Transverse colon (tissue), 4 donors: ENCODE results near the gene CENPF. TPM values are rescaled to one million over a fixed set of nuclear protein-coding genes. Genes with fewer than 3 reads are reported as not detected.

Experiments
- DNase-seq: peaks from one replicate; pipeline ENCODE4 v3.0.0-alpha.2; 2019
- H3K27ac ChIP-seq, 4 donors: fragments of 200-600 bp; sonication (generic); 2 replicates each; pipeline ENCODE4 v1.5.1; 2016 to 2018; ENCODE audit warnings: inconsistent platforms in 4 of 4
- H3K27me3 ChIP-seq: fragments of 200-600 bp; sonication (generic); 2 replicates; pipeline ENCODE4 v1.5.1; 2017; ENCODE audit warnings: inconsistent platforms
- H3K36me3 ChIP-seq, 4 donors: fragments of 200-600 bp; sonication (generic); 2 replicates each; pipeline ENCODE4 v1.5.1; 2017 to 2019; ENCODE audit warnings: inconsistent platforms in 4 of 4
- H3K4me1 ChIP-seq, 4 donors: fragments of 200-600 bp; sonication (generic); 2 replicates each; pipeline ENCODE4 v1.5.1; 2017 to 2020; ENCODE audit warnings: inconsistent platforms in 4 of 4
- H3K4me3 ChIP-seq, 4 donors: fragments of 200-600 bp; sonication (generic); 1 replicate in 1 of 4; 2 replicates in 3 of 4; pipeline versions ENCODE4 v1.5.1 to v1.6.1; 2017 to 2019; ENCODE audit warnings: inconsistent platforms in 4 of 4
- H3K9me3 ChIP-seq, 2 donors: fragments of 200-600 bp; sonication (generic); 2 replicates each; pipeline ENCODE4 v1.5.1; 2017 to 2019; ENCODE audit warnings: inconsistent platforms in 2 of 2
- EP300 ChIP-seq: sonication (generic); formaldehyde crosslinking; IDR thresholded peaks from one replicate; pipeline ENCODE4 v1.6.1; 2017; ENCODE audit warnings: antibody characterized with exemption, low read depth
- POLR2A ChIP-seq: fragments of 450-650 bp; IDR thresholded peaks from one replicate; pipeline ENCODE4 v1.6.1; 2016; ENCODE audit warnings: antibody characterized with exemption, mild to moderate bottlenecking, moderate library complexity
- POLR2AphosphoS5 ChIP-seq, 3 donors: sonication (generic); formaldehyde crosslinking; IDR thresholded peaks; one replicate each; pipeline ENCODE4 v1.6.1; 2016; ENCODE audit warnings: antibody characterized with exemption in 3 of 3
- WGBS, 2 donors: methylation state at CpG; one replicate each; pipeline ENCODE4 v1.1.5; 2018; ENCODE audit warnings: low coverage in 1 of 2; 5-methylcytosine and 5-hydroxymethylcytosine counted together
- in situ Hi-C, 4 donors: fragments of 200-750 bp; cut with MboI; loops; one replicate each; pipeline versions ENCODE4 v1.15.0 to v1.15.1; 2017; ENCODE audit warnings: low sequenced_read_pairs in 3 of 4, low pct_ligation_motif_present in 1 of 4, low pct_unique_long_range_greater_than_20kb in 1 of 4
- intact Hi-C: fragments of 100-400 bp; cut with DNase I; formaldehyde crosslinking; loops from one replicate; pipeline ENCODE4 v1.15.1; 2023; ENCODE audit warnings: low total_unique reads
- total RNA-seq, 4 donors: library from RNA; depleted of rRNA; stranded (reverse); fragments of >200 nt; gene quantifications; one replicate each; pipeline ENCODE4 v1.1.0, GENCODE V29; 2016
- TF ChIP-seq, protein P1 (sequence below), 5 experiments: fragments of 200-600 bp in 3 of 5; fragments of 450-650 bp in 2 of 5; sonication (generic) in 3 of 5; IDR thresholded peaks; 1 replicate in 2 of 5; 2 replicates in 3 of 5; pipeline ENCODE4 v1.5.1; 2016 to 2017; ENCODE audit warnings: antibody characterized with exemption in 5 of 5, inconsistent platforms in 3 of 5, mild to moderate bottlenecking in 2 of 5, moderate library complexity in 1 of 5

Gene CENPF
- total RNA-seq, 4 donors from 2014 or later: 1.5 to 49.8 (median 3.4) TPM

DNA sequence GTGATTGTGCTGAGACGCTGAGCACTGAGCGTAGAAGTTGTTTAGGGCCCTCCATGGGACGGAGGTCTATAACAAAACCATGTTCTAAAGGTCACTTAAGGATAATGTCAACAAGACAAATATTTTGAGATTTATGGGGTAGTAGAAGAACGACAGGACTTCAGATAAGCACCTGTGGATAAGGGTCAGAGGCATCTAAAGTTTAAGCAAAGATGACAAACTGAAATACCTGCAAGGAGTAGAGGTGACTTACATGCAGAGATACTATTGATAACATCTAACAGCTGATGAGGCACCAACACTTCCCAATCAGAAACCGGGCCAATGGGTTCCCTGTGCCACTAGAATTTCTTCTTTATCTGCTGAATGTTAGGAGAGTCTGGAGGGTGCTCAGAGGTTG, 83.5 kb downstream of the CENPF start:
- Histone ChIP-seq H3K4me1 (no peaks in the 10 kb centered on the region), H3K27me3 (no peaks in the 10 kb centered on the region), H3K36me3 (no peaks in the 10 kb centered on the region), H3K27ac (no peak overlapping the region), H3K9me3 (no peaks in the 10 kb centered on the region), H3K4me3 (no peak overlapping the region)
- in situ Hi-C loops (no loop called here), intact Hi-C loops (no loop called here)
- 41 to 58% methylated on average over 5 of the region's 5 CpGs for WGBS, 2 donors
- no peak for DNase-seq
- TF ChIP-seq POLR2AphosphoS5 (IDR thresholded peaks at IDR 0.05) (no peak), EP300 (no peak), POLR2A (no peak)
- TF ChIP-seq, protein P1, sequence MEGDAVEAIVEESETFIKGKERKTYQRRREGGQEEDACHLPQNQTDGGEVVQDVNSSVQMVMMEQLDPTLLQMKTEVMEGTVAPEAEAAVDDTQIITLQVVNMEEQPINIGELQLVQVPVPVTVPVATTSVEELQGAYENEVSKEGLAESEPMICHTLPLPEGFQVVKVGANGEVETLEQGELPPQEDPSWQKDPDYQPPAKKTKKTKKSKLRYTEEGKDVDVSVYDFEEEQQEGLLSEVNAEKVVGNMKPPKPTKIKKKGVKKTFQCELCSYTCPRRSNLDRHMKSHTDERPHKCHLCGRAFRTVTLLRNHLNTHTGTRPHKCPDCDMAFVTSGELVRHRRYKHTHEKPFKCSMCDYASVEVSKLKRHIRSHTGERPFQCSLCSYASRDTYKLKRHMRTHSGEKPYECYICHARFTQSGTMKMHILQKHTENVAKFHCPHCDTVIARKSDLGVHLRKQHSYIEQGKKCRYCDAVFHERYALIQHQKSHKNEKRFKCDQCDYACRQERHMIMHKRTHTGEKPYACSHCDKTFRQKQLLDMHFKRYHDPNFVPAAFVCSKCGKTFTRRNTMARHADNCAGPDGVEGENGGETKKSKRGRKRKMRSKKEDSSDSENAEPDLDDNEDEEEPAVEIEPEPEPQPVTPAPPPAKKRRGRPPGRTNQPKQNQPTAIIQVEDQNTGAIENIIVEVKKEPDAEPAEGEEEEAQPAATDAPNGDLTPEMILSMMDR (IDR thresholded peaks at IDR 0.05): no peak

DNA sequence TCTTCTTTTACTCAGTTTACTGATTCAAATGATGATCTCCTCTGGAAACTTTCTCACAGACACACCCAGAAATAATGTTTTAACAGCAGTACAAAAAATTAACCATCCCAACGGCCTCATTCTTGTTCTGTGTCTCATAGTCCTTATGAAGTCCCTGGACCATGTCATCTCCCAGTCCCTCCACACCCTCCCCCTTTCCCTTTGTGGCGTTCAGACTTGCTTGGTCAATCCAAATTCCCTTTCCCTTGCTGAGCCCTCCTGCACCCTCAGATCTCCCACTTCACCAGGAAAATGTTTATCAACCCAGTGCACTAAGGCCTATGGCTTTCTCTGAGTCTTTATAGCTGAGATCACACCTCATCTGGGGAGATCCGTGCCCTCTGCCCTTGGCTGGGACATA, 85.9 kb downstream of the CENPF start:
- Histone ChIP-seq H3K4me3 (no peak overlapping the region), H3K36me3 (no peaks in the 10 kb centered on the region), H3K4me1 (no peaks in the 10 kb centered on the region), H3K27ac (no peak overlapping the region), H3K9me3 (no peaks in the 10 kb centered on the region), H3K27me3 (no peaks in the 10 kb centered on the region)
- TF ChIP-seq EP300: no peak
- no peak for TF ChIP-seq POLR2AphosphoS5 (IDR thresholded peaks at IDR 0.05)
- TF ChIP-seq POLR2A: no peak
- TF ChIP-seq, protein P1 (IDR thresholded peaks at IDR 0.05): no peak
- no peak for DNase-seq
- intact Hi-C loops (no loop called here), in situ Hi-C loops (no loop called here)
- WGBS, 2 donors: 59 to 73% methylated on average over 3 of the region's 3 CpGs

DNA sequence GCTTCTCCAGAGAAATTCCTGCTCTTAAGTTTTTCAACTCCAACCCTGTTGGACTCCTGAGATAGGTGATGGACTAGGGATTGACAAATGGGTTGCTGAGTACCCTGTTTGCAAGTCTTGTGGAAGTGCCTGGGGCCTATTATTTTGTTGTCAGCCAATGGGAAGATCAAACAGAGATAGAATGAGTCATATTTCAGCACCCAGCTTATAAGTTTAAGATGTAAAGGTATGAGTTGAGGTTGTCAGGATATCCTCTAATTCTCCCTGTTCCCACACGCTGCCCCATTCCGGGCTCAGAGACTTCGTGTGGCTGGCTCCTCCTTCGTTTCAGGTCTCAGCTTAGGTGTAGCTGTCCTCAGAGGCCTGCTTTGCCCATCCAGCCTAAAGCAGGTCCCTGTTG, 91.8 kb downstream of the CENPF start:
- no peak for TF ChIP-seq EP300
- TF ChIP-seq POLR2AphosphoS5 (IDR thresholded peaks at IDR 0.05): no peak
- no peak for TF ChIP-seq POLR2A
- TF ChIP-seq, protein P1 (IDR thresholded peaks at IDR 0.05): no peak
- H3K27ac ChIP-seq: no peak overlapping the region
- no peaks in the 10 kb centered on the region for H3K36me3 ChIP-seq
- H3K9me3 ChIP-seq: no peaks in the 10 kb centered on the region
- DNase-seq: no peak
- intact Hi-C loops: loop anchor here (2.0 kb wide), 1 partner anchor 30 kb away; no protein-coding TSS in a partner anchor
- no peaks in the 10 kb centered on the region for H3K27me3 ChIP-seq
- in situ Hi-C loops: no loop called here
- H3K4me3 ChIP-seq: no peak overlapping the region
- no peaks in the 10 kb centered on the region for H3K4me1 ChIP-seq
- WGBS, 2 donors: 67 to 76% methylated on average over 3 to 4 of the region's 4 CpGs

DNA sequence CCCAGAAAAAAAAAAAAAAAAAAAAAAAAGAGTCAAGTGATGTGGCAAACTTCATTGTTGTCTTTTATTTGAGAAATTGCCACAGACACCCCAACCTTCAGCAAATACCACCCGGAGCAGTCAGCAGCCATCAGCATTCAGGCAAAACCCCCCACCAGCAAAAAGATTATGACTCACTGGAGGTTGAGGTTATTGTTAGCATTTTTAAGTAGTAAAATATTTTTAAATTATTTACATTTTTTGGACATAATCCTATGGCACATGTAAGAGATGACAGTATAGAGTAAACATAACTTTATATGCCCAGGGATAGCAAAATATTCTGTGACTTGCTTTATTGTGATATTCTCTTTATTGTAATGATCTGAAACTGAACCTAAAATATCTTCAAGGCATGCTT, 95.6 kb downstream of the CENPF start:
- H3K9me3 ChIP-seq: no peaks in the 10 kb centered on the region
- H3K27ac ChIP-seq: no peak overlapping the region
- no peaks in the 10 kb centered on the region for H3K36me3 ChIP-seq
- no peak overlapping the region for H3K4me3 ChIP-seq
- in situ Hi-C loops (no loop called here), intact Hi-C loops (no loop called here)
- TF ChIP-seq POLR2A (no peak), POLR2AphosphoS5 (IDR thresholded peaks at IDR 0.05) (no peak), EP300 (no peak)
- TF ChIP-seq, protein P1 (IDR thresholded peaks at IDR 0.05): no peak
- DNase-seq: no peak
- H3K4me1 ChIP-seq: no peaks in the 10 kb centered on the region
- 71 to 76% methylated on average over 1 of the region's 1 CpG for WGBS, 2 donors
- H3K27me3 ChIP-seq: no peaks in the 10 kb centered on the region
